Measurements from ENCODE around the gene KDR. TPM values are rescaled to one million over a fixed set of nuclear protein-coding genes. Genes with fewer than 3 reads are reported as not detected.

The KDR gene
- total RNA-seq, 1 experiment from 2014 or later, result 0.52 TPM

DNA sequence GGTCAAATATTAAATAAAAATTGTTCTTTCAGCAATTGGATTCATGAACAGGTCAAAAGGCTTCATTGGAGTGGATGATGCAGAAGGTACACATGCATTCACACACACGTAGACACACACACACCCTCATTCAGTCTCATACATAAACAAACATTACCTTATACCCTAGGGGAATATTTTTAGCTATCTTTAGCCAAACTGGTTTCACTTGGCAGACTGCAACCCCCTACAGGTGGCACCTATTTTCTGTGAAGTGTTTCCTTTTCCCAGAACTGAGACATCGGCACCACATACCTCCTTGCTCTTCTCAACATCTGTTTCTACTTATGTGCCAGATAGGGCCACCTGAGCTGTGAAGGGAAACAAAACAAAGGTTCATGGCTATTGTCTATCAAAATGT, 18.5 kb upstream of the KDR start:
- H3K4me2 ChIP-seq (ENCODE audit: low read length), result no peak overlapping the region
- no peak for ATAC-seq
- no peaks in the 10 kb centered on the region for H3K27me3 ChIP-seq (ENCODE audit: insufficient read depth, low read length)
- H3K27ac ChIP-seq (ENCODE audit: low read depth, low read length), result no peak overlapping the region
- H4K20me1 ChIP-seq (ENCODE audit: insufficient read depth), result no peaks in the 10 kb centered on the region
- intact Hi-C loops (cut with micrococcal nuclease), result no loop called here
- no peak overlapping the region for H2AFZ ChIP-seq (ENCODE audit: low read depth, low read length, poor library complexity, severe bottlenecking)
- no TSS peak for BruUV-seq (replicated peaks)
- no peaks in the 10 kb centered on the region for H3K79me2 ChIP-seq (ENCODE audit: insufficient read depth, low read length)
- H3K36me3 ChIP-seq (ENCODE audit: control insufficient read depth in 1 of 2, insufficient read depth in 2 of 2, low read length in 2 of 2), result no peaks in the 10 kb centered on the region
- ChIA-PET RAD21 (ENCODE audit: low non-redundant PET in 1 of 2, low total read pairs in 2 of 2, uncharacterized antibody in 2 of 2, unreplicated experiment in 2 of 2) (no interaction called here), POLR2A (no interaction called here), CTCF (no interaction called here)
- TF ChIP-seq JUND (IDR thresholded peaks at IDR 0.05), result no peak
- no peak for TF ChIP-seq EGR1 (IDR thresholded peaks at IDR 0.05; ENCODE audit: low read depth)
- TF ChIP-seq, protein P1, sequence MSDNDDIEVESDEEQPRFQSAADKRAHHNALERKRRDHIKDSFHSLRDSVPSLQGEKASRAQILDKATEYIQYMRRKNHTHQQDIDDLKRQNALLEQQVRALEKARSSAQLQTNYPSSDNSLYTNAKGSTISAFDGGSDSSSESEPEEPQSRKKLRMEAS (IDR thresholded peaks at IDR 0.05), result no peak
- TF ChIP-seq POLR2AphosphoS5 (IDR thresholded peaks at IDR 0.05; ENCODE audit: low read depth, low read length), result no peak
- TF ChIP-seq SRF (IDR thresholded peaks at IDR 0.05; ENCODE audit: low read depth), result no peak
- TF ChIP-seq POLR2A (IDR thresholded peaks at IDR 0.05; ENCODE audit: borderline replicate concordance, extremely low read depth, insufficient read depth, insufficient read length), result no peak
- TF ChIP-seq EZH2 (IDR thresholded peaks at IDR 0.05), result no peak
- TF ChIP-seq ZNF274 (IDR thresholded peaks at IDR 0.05; ENCODE audit: low read depth, low read length), result no peak
- TF ChIP-seq YY1 (IDR thresholded peaks at IDR 0.05; ENCODE audit: extremely low read depth, insufficient replicate concordance, low read depth, low read length), result no peak
- TF ChIP-seq, protein P2, sequence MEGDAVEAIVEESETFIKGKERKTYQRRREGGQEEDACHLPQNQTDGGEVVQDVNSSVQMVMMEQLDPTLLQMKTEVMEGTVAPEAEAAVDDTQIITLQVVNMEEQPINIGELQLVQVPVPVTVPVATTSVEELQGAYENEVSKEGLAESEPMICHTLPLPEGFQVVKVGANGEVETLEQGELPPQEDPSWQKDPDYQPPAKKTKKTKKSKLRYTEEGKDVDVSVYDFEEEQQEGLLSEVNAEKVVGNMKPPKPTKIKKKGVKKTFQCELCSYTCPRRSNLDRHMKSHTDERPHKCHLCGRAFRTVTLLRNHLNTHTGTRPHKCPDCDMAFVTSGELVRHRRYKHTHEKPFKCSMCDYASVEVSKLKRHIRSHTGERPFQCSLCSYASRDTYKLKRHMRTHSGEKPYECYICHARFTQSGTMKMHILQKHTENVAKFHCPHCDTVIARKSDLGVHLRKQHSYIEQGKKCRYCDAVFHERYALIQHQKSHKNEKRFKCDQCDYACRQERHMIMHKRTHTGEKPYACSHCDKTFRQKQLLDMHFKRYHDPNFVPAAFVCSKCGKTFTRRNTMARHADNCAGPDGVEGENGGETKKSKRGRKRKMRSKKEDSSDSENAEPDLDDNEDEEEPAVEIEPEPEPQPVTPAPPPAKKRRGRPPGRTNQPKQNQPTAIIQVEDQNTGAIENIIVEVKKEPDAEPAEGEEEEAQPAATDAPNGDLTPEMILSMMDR (IDR thresholded peaks at IDR 0.05 in 2 of 3, conservative IDR thresholded peaks at IDR 0.05 in 1 of 3; ENCODE audit: borderline replicate concordance in 1 of 3, insufficient read depth in 1 of 3, low read depth in 2 of 3, low read length in 2 of 3), result no peak
- TF ChIP-seq CBX3 (IDR thresholded peaks at IDR 0.05; ENCODE audit: low read depth), result no peak
- no peak for TF ChIP-seq ZFX (IDR thresholded peaks at IDR 0.05)
- TF ChIP-seq RAD21 (IDR thresholded peaks at IDR 0.05; ENCODE audit: low read depth), result no peak
- TF ChIP-seq SIN3A (IDR thresholded peaks at IDR 0.05; ENCODE audit: low read depth), result no peak
- H3K9ac ChIP-seq (ENCODE audit: low read length), result no peak overlapping the region
- no peak overlapping the region for H3K4me3 ChIP-seq (replicated peaks in 1 of 2; ENCODE audit: low read depth in 1 of 2, low read length in 2 of 2)
- H3K9me3 ChIP-seq (ENCODE audit: control insufficient read depth in 1 of 2, insufficient read depth in 1 of 2, low read depth in 1 of 2, low read length in 2 of 2), result no peaks in the 10 kb centered on the region
- no peak for DNase-seq (ENCODE audit: low read depth, low spot score)
- no peaks in the 10 kb centered on the region for H3K9me2 ChIP-seq (ENCODE audit: insufficient read depth)
- no peaks in the 10 kb centered on the region for H3K4me1 ChIP-seq (ENCODE audit: control insufficient read depth in 1 of 2, insufficient read depth in 2 of 2, low read length in 2 of 2)

Data from HCT116 (cell line).